GM18520 (cell line): ENCODE measurements around the gene CD160.
"Not testable (repeated sequence)": the region's sequence is repeated elsewhere in the genome, so short reads cannot be mapped to it uniquely, and the experiment has no call there.

Experiments
- ATAC-seq: cut with Tn5 transposase; IDR thresholded peaks from one replicate; pipeline ENCODE4 v1.9.1; 2021; ENCODE audit not compliant: unreplicated experiment

CD160 gene

GRCh38 chr1:145758116-145758515, 38.8 kb downstream of the CD160 start:
- no peak for ATAC-seq

- no peak for ATAC-seq
Measured at GRCh38 chr1:145758575-145758974, 39.3 kb downstream of the CD160 start.

- ATAC-seq, result no peak
Measured at GRCh38 chr1:145759721-145760120, 40.4 kb downstream of the CD160 start.

- not testable (repeated sequence) for ATAC-seq
Measured at GRCh38 chr1:145760395-145760949, 41.2 kb downstream of the CD160 start.

GRCh38 chr1:145761498-145761897, 42.2 kb downstream of the CD160 start:
- ATAC-seq, result not testable (repeated sequence)

GRCh38 chr1:145762001-145762400, 42.7 kb downstream of the CD160 start:
- not testable (repeated sequence) for ATAC-seq

GRCh38 chr1:145764231-145764940, 45.1 kb downstream of the CD160 start:
- not testable (repeated sequence) for ATAC-seq

- not testable (repeated sequence) for ATAC-seq
Measured at GRCh38 chr1:145765127-145765526, 45.8 kb downstream of the CD160 start.

GRCh38 chr1:145765585-145766360, 46.5 kb downstream of the CD160 start:
- not testable (repeated sequence) for ATAC-seq

- ATAC-seq, result not testable (repeated sequence)
Measured at GRCh38 chr1:145766926-145767325, 47.6 kb downstream of the CD160 start.

GRCh38 chr1:145768004-145768403, 48.7 kb downstream of the CD160 start:
- not testable (repeated sequence) for ATAC-seq

GRCh38 chr1:145771056-145771455, 51.8 kb downstream of the CD160 start:
- no peak for ATAC-seq

- no peak for ATAC-seq
Measured at GRCh38 chr1:145773423-145773822, 54.1 kb downstream of the CD160 start.

- ATAC-seq, result no peak
Measured at GRCh38 chr1:145777357-145778145, 58.3 kb downstream of the CD160 start.

GRCh38 chr1:145778146-145778540, 58.8 kb downstream of the CD160 start:
- no peak for ATAC-seq

GRCh38 chr1:145782272-145783099, 63.2 kb downstream of the CD160 start:
- ATAC-seq, result no peak

GRCh38 chr1:145784409-145784808, 65.1 kb downstream of the CD160 start:
- ATAC-seq, result no peak

- ATAC-seq, result peak; percentile 57
Measured at GRCh38 chr1:145785547-145785946, 66.2 kb downstream of the CD160 start.

GRCh38 chr1:145786271-145786670, 67.0 kb downstream of the CD160 start:
- ATAC-seq, result no peak

- no peak for ATAC-seq
Measured at GRCh38 chr1:145788580-145788979, 69.3 kb downstream of the CD160 start.
